ENCODE results near the gene RPTOR.

Gene RPTOR

DNA sequence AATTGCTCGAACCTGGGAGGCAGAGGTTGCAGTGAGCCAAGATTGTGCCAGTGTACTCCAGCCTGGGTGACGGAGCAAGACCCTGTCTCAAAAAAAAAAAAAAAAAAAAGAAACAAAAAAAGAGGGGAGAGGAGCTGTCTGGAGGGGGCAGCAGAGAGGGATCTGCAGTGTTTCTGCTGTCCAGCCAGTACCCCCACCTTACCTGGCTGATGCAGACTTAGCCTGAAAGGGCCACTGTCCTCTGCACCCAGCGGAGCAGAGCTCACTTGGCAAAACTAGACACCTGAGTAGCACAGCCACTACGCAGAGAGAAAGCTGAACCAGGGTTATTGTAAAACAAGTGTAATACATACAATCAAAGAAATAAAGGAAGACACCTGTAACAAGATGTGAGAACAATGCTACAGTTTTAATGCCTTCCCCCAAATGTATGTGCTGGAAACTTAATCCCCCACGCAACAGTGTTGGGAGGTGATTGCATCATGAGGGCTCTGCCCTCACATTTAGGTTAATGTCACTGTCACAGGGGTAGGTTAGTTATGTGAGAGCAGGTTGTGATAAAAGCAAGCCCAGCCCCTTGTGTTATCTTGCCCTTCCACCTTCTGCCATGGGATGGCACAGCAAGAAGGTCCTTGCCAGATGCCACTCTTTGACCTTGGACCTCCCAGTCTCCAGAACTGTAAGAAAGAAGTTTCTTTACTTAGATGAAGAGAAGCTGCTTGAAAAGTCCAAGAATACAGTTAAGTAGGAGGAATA lies 211.2 kb downstream of the RPTOR start:
- CTCF ChIA-PET, result interaction anchor here (0.9 to 1.1 kb wide), 2 partner anchors 9 to 10 kb away, joined by 3 to 4 read pairs; no protein-coding TSS in a partner anchor
- peaks cover 1% of the 10 kb centered on the region; the same call in 1 of the 2 replicates for H3K4me1 ChIP-seq (ENCODE audit: control insufficient read depth, insufficient read depth, low read length)
- POLR2A ChIA-PET, result no interaction called here
- no peak overlapping the region for H3K4me3 ChIP-seq (ENCODE audit: low read depth, low read length)
- no peak overlapping the region for H3K27ac ChIP-seq (ENCODE audit: extremely low read depth, low read depth, low read length)
- peaks cover 0 to 37% of the 10 kb centered on the region in 2 experiments; a peak in 1 of 3 replicates for H3K36me3 ChIP-seq (ENCODE audit: control insufficient read depth in 2 of 2, insufficient read depth in 1 of 2, low read length in 2 of 2)
- TF ChIP-seq ZNF837 (tag by site-specific recombination; IDR thresholded peaks at IDR 0.05) (no peak), SP7 (tag by site-specific recombination; IDR thresholded peaks at IDR 0.05) (no peak), ZFP37 (tag by site-specific recombination; IDR thresholded peaks at IDR 0.05) (no peak), SCRT1 (tag by site-specific recombination; IDR thresholded peaks at IDR 0.05; ENCODE audit: borderline replicate concordance) (no peak), ZNF548 (tag by site-specific recombination; IDR thresholded peaks at IDR 0.05) (no peak), ZNF777 (tag by site-specific recombination; IDR thresholded peaks at IDR 0.05; ENCODE audit: borderline replicate concordance) (no peak), EGR2 (tag by site-specific recombination; IDR thresholded peaks at IDR 0.05; ENCODE audit: low read depth) (no peak), ZNF792 (tag by site-specific recombination; IDR thresholded peaks at IDR 0.05) (no peak), SCRT2 (tag by site-specific recombination; IDR thresholded peaks at IDR 0.05) (peak; percentile 87)
- TF ChIP-seq, protein P1, sequence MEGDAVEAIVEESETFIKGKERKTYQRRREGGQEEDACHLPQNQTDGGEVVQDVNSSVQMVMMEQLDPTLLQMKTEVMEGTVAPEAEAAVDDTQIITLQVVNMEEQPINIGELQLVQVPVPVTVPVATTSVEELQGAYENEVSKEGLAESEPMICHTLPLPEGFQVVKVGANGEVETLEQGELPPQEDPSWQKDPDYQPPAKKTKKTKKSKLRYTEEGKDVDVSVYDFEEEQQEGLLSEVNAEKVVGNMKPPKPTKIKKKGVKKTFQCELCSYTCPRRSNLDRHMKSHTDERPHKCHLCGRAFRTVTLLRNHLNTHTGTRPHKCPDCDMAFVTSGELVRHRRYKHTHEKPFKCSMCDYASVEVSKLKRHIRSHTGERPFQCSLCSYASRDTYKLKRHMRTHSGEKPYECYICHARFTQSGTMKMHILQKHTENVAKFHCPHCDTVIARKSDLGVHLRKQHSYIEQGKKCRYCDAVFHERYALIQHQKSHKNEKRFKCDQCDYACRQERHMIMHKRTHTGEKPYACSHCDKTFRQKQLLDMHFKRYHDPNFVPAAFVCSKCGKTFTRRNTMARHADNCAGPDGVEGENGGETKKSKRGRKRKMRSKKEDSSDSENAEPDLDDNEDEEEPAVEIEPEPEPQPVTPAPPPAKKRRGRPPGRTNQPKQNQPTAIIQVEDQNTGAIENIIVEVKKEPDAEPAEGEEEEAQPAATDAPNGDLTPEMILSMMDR (tag by site-specific recombination; IDR thresholded peaks at IDR 0.05), result peak; percentile 39
- TF ChIP-seq, protein P2, sequence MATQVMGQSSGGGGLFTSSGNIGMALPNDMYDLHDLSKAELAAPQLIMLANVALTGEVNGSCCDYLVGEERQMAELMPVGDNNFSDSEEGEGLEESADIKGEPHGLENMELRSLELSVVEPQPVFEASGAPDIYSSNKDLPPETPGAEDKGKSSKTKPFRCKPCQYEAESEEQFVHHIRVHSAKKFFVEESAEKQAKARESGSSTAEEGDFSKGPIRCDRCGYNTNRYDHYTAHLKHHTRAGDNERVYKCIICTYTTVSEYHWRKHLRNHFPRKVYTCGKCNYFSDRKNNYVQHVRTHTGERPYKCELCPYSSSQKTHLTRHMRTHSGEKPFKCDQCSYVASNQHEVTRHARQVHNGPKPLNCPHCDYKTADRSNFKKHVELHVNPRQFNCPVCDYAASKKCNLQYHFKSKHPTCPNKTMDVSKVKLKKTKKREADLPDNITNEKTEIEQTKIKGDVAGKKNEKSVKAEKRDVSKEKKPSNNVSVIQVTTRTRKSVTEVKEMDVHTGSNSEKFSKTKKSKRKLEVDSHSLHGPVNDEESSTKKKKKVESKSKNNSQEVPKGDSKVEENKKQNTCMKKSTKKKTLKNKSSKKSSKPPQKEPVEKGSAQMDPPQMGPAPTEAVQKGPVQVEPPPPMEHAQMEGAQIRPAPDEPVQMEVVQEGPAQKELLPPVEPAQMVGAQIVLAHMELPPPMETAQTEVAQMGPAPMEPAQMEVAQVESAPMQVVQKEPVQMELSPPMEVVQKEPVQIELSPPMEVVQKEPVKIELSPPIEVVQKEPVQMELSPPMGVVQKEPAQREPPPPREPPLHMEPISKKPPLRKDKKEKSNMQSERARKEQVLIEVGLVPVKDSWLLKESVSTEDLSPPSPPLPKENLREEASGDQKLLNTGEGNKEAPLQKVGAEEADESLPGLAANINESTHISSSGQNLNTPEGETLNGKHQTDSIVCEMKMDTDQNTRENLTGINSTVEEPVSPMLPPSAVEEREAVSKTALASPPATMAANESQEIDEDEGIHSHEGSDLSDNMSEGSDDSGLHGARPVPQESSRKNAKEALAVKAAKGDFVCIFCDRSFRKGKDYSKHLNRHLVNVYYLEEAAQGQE (tag by site-specific recombination; IDR thresholded peaks at IDR 0.05), result peak; percentile 80
- TF ChIP-seq, protein P3, sequence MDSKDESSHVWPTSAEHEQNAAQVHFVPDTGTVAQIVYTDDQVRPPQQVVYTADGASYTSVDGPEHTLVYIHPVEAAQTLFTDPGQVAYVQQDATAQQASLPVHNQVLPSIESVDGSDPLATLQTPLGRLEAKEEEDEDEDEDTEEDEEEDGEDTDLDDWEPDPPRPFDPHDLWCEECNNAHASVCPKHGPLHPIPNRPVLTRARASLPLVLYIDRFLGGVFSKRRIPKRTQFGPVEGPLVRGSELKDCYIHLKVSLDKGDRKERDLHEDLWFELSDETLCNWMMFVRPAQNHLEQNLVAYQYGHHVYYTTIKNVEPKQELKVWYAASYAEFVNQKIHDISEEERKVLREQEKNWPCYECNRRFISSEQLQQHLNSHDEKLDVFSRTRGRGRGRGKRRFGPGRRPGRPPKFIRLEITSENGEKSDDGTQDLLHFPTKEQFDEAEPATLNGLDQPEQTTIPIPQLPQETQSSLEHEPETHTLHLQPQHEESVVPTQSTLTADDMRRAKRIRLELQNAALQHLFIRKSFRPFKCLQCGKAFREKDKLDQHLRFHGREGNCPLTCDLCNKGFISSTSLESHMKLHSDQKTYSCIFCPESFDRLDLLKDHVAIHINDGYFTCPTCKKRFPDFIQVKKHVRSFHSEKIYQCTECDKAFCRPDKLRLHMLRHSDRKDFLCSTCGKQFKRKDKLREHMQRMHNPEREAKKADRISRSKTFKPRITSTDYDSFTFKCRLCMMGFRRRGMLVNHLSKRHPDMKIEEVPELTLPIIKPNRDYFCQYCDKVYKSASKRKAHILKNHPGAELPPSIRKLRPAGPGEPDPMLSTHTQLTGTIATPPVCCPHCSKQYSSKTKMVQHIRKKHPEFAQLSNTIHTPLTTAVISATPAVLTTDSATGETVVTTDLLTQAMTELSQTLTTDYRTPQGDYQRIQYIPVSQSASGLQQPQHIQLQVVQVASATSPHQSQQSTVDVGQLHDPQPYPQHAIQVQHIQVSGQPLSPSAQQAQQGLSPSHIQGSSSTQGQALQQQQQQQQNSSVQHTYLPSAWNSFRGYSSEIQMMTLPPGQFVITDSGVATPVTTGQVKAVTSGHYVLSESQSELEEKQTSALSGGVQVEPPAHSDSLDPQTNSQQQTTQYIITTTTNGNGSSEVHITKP (tag by site-specific recombination; IDR thresholded peaks at IDR 0.05), result no peak
- no peaks in the 10 kb centered on the region for H3K9me3 ChIP-seq (ENCODE audit: control insufficient read depth, insufficient read depth, low read depth, low read length)

DNA sequence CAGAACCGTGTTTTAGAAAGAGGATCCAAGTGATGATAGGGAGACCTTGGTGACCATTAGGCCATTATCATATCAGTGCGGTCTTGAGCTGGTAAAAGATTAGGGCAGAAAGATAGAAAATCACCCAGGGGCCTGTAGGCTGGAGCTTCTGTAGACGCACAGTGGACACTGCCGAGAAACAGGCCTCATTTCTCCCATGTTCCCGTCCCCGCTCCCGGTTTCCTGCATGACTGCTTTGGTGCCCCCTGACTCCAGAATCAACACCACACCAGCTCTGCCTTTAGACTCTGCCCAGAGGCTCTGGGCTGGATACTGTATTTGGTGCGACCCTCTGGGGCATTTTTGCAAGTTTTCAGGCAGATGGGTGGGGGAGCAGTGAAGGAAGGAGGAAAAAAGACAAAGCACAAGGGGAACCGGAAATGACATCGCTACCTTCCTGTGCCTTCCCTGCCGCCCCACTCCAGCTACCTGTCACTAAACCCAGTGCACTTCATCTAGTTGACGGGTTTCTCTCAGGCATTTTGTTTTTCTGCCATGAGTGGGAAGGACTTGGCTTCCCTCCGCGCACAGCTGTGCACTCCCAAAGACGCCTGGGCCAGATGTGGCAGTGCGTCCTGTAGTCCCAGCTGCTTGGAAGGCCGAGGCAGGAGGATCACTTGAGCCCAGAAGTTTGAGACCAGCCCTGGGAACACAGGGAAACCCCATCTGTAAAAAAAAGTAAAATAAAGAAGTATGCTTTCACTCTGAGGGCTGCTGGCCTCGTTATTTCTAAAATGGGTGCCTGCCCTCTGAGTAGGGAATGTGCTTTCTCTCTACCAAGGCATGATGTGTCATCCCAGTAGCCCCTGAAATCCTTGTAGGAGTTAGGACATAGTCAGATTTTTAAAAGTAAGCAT lies 214.1 kb downstream of the RPTOR start:
- ChIA-PET CTCF (interaction anchor here (0.6 to 0.7 kb wide), 2 partner anchors 69 to 291 kb away, joined by 3 to 4 read pairs; no protein-coding TSS in a partner anchor), POLR2A (no interaction called here)
- TF ChIP-seq ZNF248 (tag by site-specific recombination; IDR thresholded peaks at IDR 0.05) (no peak), ZNF792 (tag by site-specific recombination; IDR thresholded peaks at IDR 0.05) (no peak), ZNF747 (tag by site-specific recombination; IDR thresholded peaks at IDR 0.05) (no peak)
- TF ChIP-seq, protein P4, sequence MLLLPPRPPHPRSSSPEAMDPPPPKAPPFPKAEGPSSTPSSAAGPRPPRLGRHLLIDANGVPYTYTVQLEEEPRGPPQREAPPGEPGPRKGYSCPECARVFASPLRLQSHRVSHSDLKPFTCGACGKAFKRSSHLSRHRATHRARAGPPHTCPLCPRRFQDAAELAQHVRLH (tag by site-specific recombination; IDR thresholded peaks at IDR 0.05), result no peak
- TF ChIP-seq, protein P5, sequence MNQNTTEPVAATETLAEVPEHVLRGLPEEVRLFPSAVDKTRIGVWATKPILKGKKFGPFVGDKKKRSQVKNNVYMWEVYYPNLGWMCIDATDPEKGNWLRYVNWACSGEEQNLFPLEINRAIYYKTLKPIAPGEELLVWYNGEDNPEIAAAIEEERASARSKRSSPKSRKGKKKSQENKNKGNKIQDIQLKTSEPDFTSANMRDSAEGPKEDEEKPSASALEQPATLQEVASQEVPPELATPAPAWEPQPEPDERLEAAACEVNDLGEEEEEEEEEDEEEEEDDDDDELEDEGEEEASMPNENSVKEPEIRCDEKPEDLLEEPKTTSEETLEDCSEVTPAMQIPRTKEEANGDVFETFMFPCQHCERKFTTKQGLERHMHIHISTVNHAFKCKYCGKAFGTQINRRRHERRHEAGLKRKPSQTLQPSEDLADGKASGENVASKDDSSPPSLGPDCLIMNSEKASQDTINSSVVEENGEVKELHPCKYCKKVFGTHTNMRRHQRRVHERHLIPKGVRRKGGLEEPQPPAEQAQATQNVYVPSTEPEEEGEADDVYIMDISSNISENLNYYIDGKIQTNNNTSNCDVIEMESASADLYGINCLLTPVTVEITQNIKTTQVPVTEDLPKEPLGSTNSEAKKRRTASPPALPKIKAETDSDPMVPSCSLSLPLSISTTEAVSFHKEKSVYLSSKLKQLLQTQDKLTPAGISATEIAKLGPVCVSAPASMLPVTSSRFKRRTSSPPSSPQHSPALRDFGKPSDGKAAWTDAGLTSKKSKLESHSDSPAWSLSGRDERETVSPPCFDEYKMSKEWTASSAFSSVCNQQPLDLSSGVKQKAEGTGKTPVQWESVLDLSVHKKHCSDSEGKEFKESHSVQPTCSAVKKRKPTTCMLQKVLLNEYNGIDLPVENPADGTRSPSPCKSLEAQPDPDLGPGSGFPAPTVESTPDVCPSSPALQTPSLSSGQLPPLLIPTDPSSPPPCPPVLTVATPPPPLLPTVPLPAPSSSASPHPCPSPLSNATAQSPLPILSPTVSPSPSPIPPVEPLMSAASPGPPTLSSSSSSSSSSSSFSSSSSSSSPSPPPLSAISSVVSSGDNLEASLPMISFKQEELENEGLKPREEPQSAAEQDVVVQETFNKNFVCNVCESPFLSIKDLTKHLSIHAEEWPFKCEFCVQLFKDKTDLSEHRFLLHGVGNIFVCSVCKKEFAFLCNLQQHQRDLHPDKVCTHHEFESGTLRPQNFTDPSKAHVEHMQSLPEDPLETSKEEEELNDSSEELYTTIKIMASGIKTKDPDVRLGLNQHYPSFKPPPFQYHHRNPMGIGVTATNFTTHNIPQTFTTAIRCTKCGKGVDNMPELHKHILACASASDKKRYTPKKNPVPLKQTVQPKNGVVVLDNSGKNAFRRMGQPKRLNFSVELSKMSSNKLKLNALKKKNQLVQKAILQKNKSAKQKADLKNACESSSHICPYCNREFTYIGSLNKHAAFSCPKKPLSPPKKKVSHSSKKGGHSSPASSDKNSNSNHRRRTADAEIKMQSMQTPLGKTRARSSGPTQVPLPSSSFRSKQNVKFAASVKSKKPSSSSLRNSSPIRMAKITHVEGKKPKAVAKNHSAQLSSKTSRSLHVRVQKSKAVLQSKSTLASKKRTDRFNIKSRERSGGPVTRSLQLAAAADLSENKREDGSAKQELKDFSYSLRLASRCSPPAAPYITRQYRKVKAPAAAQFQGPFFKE (tag by site-specific recombination; IDR thresholded peaks at IDR 0.05; ENCODE audit: borderline replicate concordance), result no peak

More for the DNA sequence above, 214.1 kb downstream of the RPTOR start:
- Histone ChIP-seq H3K4me3 (ENCODE audit: low read depth, low read length) (no peak overlapping the region), H3K27ac (ENCODE audit: extremely low read depth, low read depth, low read length) (no peak overlapping the region), H3K9me3 (ENCODE audit: control insufficient read depth, insufficient read depth, low read depth, low read length) (no peaks in the 10 kb centered on the region), H3K4me1 (ENCODE audit: control insufficient read depth, insufficient read depth, low read length) (peaks cover 6% of the 10 kb centered on the region; the same call in 1 of the 2 replicates), H3K36me3 (ENCODE audit: control insufficient read depth in 2 of 2, insufficient read depth in 1 of 2, low read length in 2 of 2) (peaks cover 0 to 35% of the 10 kb centered on the region in 2 experiments; a peak in 1 of 3 replicates)
